Type B pancreatic cell (in vitro differentiated cells): Measurements from ENCODE around the gene GAB2. TPM values are rescaled to one million over a fixed set of nuclear protein-coding genes. Genes with fewer than 3 reads are reported as not detected.
"Not testable (repeated sequence)": the region's sequence is repeated elsewhere in the genome, so short reads cannot be mapped to it uniquely, and the experiment has no call there.

Experiments used
- DNase-seq: peaks from one replicate; pipeline ENCODE4 v3.0.0; 2021; ENCODE audit warnings: mixed read lengths; ENCODE audit not compliant: unreplicated experiment; ENCODE audit errors: extremely low spot score
- H3K27ac Mint-ChIP-seq: 2 replicates; pipeline ENCODE4 v1.8.0; 2021; ENCODE audit warnings: mild to moderate bottlenecking, mixed read lengths
- H3K27me3 Mint-ChIP-seq: 2 replicates; pipeline ENCODE4 v1.8.0; 2021; ENCODE audit warnings: mixed read lengths
- H3K36me3 Mint-ChIP-seq: 2 replicates; pipeline ENCODE4 v1.8.0; 2021; ENCODE audit warnings: mixed read lengths
- H3K4me1 Mint-ChIP-seq: one replicate; pipeline ENCODE4 v1.8.0; 2021; ENCODE audit warnings: mixed read lengths; ENCODE audit not compliant: unreplicated experiment
- H3K4me3 Mint-ChIP-seq: 2 replicates; pipeline ENCODE4 v1.8.0; 2021; ENCODE audit warnings: mild to moderate bottlenecking, mixed read lengths
- H3K9me3 Mint-ChIP-seq: 2 replicates; pipeline ENCODE4 v1.8.0; 2021; ENCODE audit warnings: mixed read lengths
- long read RNA-seq: library from polyadenylated mRNA; unstranded; transcript quantifications from one replicate; pipeline ENCODE4 v2.0.0, GENCODE V29; 2020
- total RNA-seq: library from RNA; stranded (reverse); gene quantifications from 2 replicates; pipeline ENCODE4 v1.2.1, GENCODE V29; 2021; ENCODE audit warnings: low replicate concordance
- TF ChIP-seq, protein P1 (sequence below): fragments of 200-600 bp; sonication (generic); conservative IDR thresholded peaks from 2 replicates; pipeline ENCODE4 v1.5.0; 2021; ENCODE audit warnings: antibody characterized with exemption, mild to moderate bottlenecking

GAB2 gene, protein sequence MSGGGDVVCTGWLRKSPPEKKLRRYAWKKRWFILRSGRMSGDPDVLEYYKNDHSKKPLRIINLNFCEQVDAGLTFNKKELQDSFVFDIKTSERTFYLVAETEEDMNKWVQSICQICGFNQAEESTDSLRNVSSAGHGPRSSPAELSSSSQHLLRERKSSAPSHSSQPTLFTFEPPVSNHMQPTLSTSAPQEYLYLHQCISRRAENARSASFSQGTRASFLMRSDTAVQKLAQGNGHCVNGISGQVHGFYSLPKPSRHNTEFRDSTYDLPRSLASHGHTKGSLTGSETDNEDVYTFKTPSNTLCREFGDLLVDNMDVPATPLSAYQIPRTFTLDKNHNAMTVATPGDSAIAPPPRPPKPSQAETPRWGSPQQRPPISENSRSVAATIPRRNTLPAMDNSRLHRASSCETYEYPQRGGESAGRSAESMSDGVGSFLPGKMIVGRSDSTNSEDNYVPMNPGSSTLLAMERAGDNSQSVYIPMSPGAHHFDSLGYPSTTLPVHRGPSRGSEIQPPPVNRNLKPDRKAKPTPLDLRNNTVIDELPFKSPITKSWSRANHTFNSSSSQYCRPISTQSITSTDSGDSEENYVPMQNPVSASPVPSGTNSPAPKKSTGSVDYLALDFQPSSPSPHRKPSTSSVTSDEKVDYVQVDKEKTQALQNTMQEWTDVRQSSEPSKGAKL
- total RNA-seq, result 23.3 and 24.5 TPM in 2 replicates
- long read RNA-seq, partial matches to known transcripts, result 0 of 6 reads
- long read RNA-seq, other reads (novel, unspliced or antisense), result 6 of 6 reads

DNA sequence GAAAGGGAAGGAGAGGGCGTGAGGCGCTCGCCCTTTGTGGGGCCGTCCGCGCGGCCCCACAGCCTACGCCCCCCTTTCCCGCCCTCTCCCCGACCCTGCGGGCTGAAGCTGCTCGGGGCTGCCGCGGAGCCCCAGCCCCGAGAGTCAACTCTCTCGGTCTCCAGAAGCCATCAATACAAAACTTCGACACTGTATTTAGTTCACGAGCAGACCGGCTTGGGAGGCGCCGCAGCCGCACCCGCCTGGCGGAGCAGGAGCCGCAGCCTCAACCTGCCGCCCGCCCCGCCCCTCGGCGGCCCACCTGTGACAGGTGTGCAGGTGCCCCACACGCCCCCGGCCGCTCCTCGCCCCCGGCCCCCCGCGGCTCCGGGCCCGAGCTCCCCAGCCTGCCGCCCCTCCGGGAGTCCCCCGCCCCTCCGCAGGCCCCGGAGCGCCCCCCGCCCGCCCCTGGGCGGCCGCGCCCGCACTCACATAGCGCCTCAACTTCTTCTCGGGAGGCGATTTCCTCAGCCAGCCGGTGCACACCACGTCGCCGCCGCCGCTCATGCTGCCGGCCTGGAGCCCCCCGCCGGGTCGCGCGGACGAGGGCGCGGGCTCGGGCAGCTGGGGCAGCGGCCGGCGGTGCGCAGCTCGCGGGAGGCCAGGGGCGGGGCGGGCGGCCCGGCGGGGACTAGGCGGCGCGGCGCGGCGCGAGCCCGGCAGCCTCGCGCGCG is at the start of gene GAB2:
GAB2 (minus strand) TSS at position 646 of the 713 bp plus-strand sequence; CDS start at position 546, 100 bp downstream.
- TF ChIP-seq, protein P1, sequence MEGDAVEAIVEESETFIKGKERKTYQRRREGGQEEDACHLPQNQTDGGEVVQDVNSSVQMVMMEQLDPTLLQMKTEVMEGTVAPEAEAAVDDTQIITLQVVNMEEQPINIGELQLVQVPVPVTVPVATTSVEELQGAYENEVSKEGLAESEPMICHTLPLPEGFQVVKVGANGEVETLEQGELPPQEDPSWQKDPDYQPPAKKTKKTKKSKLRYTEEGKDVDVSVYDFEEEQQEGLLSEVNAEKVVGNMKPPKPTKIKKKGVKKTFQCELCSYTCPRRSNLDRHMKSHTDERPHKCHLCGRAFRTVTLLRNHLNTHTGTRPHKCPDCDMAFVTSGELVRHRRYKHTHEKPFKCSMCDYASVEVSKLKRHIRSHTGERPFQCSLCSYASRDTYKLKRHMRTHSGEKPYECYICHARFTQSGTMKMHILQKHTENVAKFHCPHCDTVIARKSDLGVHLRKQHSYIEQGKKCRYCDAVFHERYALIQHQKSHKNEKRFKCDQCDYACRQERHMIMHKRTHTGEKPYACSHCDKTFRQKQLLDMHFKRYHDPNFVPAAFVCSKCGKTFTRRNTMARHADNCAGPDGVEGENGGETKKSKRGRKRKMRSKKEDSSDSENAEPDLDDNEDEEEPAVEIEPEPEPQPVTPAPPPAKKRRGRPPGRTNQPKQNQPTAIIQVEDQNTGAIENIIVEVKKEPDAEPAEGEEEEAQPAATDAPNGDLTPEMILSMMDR, result peak; percentile 19
- Mint-ChIP-seq H3K27ac (peak within 1 kb of the TSS; percentile 97), H3K27me3 (no peaks in the 10 kb centered on the region), H3K36me3 (no peaks in the 10 kb centered on the region), H3K9me3 (no peaks in the 10 kb centered on the region), H3K4me3 (peak within 1 kb of the TSS; percentile 98), H3K4me1 (peaks cover 37% of the 10 kb centered on the region)
- no peak for DNase-seq

- Mint-ChIP-seq H3K27me3 (no peaks in the 10 kb centered on the region), H3K4me3 (no peak overlapping the region), H3K27ac (no peak overlapping the region), H3K36me3 (peaks cover 19% of the 10 kb centered on the region), H3K9me3 (no peaks in the 10 kb centered on the region), H3K4me1 (no peaks in the 10 kb centered on the region)
- TF ChIP-seq, protein P1, result no peak
- no peak for DNase-seq
These were observed 49.8 kb upstream of the GAB2 start for GRCh38 chr11:78467370-78467769.

GRCh38 chr11:78465169-78465942 is 47.7 kb upstream of the GAB2 start:
- Mint-ChIP-seq H3K27me3 (no peaks in the 10 kb centered on the region), H3K4me1 (no peaks in the 10 kb centered on the region), H3K4me3 (no peak overlapping the region), H3K36me3 (peaks cover 28% of the 10 kb centered on the region), H3K27ac (no peak overlapping the region), H3K9me3 (no peaks in the 10 kb centered on the region)
- DNase-seq, result no peak
- TF ChIP-seq, protein P1, result no peak

- DNase-seq, H3K9me3 Mint-ChIP-seq: not testable (repeated sequence)
These were observed 47.2 kb upstream of the GAB2 start for GRCh38 chr11:78464787-78465168.

DNA sequence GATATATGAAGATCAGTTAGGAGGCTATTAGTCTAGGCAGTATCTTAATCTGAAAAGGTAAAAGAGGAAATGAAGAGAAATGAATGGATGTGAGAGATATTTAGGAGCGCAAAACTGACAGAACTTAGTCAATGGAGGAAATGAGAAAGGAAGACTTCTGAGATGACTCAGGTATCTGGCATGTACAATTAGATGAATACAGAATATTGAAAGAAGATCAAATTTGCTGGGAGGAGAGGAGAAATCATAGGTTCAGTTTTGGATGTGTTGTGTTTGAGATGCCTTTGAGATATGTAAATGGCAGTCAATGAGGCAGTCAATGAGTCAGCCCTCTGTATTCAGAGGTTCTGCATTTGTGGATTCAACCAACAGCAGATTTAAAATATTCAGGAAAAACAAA is 42.9 kb upstream of the GAB2 start:
- no peak for DNase-seq
- no peak overlapping the region for H3K27ac Mint-ChIP-seq

More at GRCh38 chr11:78464787-78465168, 47.2 kb upstream of the GAB2 start:
- H3K36me3 Mint-ChIP-seq, result peaks cover 32% of the 10 kb centered on the region
- not testable (repeated sequence) for H3K4me3 Mint-ChIP-seq, H3K4me1 Mint-ChIP-seq, H3K27me3 Mint-ChIP-seq, H3K27ac Mint-ChIP-seq

More for the DNA sequence above, 42.9 kb upstream of the GAB2 start:
- TF ChIP-seq, protein P1, result no peak
- no peaks in the 10 kb centered on the region for H3K4me1 Mint-ChIP-seq
- H3K9me3 Mint-ChIP-seq, result no peaks in the 10 kb centered on the region
- H3K4me3 Mint-ChIP-seq, result no peak overlapping the region
- H3K27me3 Mint-ChIP-seq, result no peaks in the 10 kb centered on the region
- H3K36me3 Mint-ChIP-seq, result peaks cover 39% of the 10 kb centered on the region
